Ovary (tissue), 3 donors: ENCODE data around the gene RAB4A.

ENCODE experiments used
- CTCF ChIP-seq, 3 donors: fragments of 450-650 bp in 2 of 3; fragments of 200-600 bp in 1 of 3; IDR thresholded peaks; one replicate each; pipeline versions ENCODE4 v1.5.1 to v1.8.0; 2016 to 2022; ENCODE audit warnings: antibody characterized with exemption in 3 of 3, mild to moderate bottlenecking in 1 of 3
- POLR2A ChIP-seq: fragments of 450-650 bp; IDR thresholded peaks from one replicate; pipeline ENCODE4 v1.6.1; 2017; ENCODE audit warnings: antibody characterized with exemption, mild to moderate bottlenecking, moderate library complexity
- donor health status: DM: no; HTN: no; CAD: no.

DNA sequence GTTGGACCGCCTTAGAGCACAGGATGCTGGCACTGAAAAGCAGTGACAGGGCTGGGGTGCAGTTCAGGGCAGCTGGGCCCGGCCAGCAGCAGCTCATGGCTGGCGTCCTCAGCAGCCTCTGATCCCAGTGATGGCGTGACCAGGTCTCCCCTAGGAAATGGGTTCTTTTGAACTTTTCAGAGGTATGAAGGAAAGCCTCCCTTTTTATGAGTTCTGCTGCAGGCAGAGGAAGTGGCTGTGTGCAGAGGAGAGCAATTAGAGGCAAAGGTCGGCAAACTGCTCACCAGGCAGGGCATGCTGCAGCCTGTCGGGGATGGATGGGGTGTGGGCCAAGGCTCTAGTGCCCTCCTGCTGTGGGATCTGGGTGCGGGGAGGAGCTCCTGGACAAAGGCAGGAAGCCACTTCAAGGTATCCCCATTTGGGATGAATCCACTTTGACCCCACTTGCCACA, 45.6 kb upstream of the RAB4A start:
- TF ChIP-seq POLR2A (no peak), CTCF (IDR thresholded peaks at IDR 0.05) (no peak)
